Measurements from ENCODE around the gene SSC4D.
A peak's percentile ranks its signal among the peaks of the same experiment; 100 is the strongest.
"Not testable (repeated sequence)": the region's sequence is repeated elsewhere in the genome, so short reads cannot be mapped to it uniquely, and the experiment has no call there.

The SSC4D gene

DNA sequence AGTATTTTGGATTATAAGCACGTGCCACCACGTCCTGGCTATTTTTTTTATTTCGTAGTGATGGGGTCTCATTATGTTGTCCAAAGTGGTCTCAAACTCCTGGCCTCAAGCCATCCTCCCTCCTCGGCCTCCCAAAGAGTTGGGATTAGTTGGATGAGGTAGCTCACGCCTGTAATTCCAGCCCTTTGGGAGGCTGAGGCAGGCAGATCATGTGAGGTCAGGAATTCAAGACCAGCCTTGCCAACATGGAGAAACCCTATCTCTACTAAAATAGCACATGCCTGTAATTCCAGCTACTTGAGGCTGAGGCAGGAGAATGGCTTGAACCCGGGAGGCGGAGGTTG lies 28.9 kb downstream of the SSC4D start:
- no peak for DNase-seq

DNA sequence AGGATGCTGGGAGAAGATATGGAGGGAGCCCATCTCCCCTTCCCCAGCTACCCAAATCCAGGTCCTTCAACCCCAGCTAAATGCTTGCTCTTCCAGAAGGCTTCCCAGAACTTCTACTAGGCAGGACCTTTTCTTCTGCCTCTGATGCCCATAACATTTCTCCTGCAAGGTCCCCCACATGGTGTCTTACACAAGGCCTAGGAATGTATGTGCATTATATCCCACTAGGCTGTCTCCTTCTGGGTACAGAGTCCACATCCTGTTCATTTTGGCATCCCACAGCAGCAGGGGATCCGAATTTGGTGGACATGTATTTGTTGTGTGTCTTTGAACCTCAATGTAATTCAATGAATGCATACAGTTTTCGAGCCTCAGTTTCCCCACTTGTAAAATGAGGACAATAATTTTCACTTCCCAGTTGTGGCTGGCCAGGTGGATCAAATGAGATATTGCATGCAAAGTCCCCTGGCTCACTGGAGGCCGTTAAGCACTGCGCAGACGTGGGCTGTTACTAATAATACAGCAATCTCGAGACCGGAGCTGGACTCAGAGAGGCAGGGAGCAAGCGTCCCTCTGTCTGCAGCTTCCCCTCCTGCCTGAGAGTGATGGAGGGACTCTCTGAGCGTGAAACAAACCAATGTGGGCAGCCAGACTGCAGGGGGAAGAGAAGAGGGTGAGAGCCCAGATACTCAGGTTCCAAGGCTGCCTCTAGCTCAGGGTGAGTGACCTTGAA lies 32.1 kb downstream of the SSC4D start:
- no peak for DNase-seq

DNA sequence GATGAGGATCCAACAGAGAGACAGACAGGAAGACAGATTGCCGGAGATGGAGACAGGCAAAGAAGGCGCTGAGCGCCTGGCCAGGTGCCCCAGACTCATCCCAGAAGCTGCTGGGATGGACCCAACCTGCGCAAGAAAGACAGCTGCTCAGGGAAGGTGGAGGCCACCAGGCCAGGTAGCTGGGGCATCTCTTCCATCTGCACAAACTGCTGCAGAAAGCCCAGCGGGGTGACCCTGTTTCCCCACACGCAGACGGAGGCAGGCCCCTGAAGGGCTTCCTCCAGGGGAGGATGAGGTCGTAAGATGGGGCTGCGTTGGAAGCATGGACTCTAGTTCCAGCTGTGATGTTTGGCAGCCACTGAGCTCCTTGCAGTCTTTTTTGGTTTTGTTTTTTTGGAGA lies 34.2 kb downstream of the SSC4D start:
- no peak for DNase-seq

DNA sequence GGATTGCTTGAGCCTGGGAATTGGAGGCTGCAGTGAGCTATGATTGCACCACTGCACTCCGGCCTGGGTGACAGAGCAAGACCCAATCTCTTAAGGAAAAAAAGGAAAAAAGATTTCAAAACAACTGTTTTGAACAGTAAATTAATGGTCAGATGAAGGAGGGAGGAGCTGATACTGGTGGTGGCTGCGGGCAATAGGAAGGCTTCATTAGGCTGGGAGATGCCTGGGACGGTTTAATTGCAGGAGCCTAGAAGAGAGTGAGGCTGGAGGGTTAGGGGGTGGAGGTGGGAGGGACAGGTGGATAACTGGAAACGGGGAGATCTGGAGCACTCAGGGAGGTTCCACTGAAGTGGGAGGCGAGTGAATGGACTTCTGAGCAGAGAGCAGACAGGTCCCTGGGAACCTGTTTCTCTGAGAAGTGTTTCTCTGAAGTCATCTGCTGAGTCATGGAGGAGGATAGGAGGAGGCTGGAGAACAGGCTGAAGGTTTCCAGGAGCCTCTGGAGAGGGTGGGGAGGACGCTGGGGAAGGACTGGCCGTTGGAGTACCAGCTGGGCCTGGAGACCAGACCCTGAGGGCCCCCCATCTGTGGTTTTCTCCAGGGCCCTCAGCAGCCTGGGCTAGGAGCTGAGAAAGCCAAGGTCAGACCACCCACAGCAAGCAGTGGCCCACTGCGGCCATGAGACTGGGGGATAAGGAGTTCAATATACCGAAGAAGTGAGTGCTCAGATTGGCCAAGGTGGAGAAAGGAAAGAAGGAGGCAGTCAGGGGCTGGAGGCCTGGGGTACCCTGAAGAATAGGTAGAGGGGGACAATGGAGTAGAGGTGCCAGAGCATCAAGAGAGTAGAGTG lies 36.3 kb downstream of the SSC4D start:
- no peak for DNase-seq

DNA sequence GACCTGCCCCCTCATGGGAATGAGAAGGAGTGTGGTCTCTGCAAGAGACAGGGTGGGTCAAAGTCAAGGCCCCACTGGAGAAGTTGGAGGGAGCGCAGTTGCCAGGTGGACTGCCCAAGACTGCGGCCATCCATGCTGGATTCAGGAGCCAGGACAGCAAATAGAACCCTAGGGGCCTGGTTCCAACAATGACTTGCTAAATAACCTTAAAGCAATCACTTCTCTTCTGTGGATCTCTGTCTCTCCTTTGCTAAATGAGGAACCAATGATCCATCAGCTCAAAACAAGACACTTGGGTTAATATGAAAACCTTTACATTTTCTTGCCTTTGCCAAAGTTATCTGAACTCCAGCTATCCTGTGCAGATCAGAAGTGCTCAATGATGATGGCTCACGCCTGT lies 38.1 kb downstream of the SSC4D start:
- DNase-seq = no peak

DNA sequence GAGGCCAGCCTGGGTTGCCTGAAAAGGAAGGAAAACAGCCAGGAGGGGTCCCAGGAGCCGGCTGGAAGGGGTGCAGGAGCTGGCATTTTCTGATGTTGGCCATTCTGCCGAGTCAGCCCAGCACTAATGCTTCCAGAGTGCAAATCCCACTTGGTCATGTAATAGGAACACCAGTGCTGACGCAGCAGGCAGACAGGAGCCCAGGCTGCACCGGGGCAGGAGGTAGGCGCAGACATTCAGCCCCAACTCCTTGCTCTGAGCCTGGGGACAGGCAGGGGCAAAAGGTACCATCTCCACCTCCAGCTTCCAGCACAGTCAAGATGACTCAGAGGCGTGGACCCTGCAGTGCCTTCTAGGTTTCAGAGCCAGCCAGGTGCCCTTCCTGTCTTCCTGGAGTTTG lies 40.5 kb downstream of the SSC4D start:
- no peak for DNase-seq

DNA sequence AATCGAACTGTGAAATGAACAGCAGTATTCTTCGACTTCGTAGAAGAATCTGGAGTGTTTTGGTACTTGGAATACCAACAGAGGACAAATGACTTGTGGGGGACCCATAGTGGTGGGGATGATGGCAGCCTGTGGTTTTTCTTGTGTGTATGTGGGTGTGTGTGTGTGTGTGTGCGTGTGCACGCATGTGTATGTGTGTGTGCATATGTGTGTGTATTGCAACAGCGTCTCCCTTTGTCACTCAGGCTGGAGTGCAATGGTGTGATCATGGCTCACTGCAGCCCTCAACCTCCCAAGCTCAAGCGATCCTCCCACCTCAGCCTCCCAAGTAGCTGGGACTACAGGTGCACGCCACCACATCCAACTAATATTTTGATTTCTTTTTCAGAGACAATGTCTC lies 41.3 kb downstream of the SSC4D start:
- DNase-seq = no peak

DNA sequence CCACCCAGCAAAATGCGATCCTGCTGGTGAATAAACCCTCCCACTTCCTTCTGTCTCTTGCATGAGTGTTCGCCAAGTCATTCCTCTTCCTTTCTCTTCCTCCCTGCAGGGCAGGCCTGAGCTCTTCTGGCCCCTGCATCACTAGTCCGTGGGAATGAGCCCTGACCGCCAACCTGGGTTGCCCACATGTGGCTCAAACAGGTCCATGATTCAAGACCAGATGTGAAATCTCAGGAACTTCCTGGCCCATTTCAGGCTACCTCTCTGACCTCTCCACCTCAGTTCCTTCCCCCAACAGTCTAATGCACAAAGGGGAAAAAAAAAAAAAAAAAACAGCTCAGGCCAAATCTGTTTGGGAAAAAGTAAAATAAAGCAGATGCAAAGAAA lies 45.3 kb downstream of the SSC4D start:
- no peak for DNase-seq

DNA sequence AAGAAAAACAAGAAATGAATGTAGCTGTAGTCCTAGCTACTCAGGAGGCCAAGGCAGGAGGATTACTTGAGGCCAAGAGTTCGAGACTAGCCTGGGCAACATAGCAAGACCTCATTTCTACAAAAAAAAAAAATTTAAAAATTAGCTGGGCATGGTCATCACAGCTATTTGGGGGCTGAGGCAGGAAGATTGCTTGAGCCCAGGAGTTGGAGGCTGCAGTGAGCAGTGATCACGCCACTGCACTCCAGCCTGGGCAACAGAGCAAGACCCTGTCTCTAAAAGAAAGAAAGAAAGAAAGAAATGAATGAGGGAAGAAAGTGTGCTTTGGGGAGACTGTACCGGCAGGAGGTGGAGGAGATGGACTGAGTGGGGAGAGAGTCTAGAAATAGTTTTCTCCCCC lies 45.7 kb downstream of the SSC4D start:
- DNase-seq = not testable (repeated sequence)

DNA sequence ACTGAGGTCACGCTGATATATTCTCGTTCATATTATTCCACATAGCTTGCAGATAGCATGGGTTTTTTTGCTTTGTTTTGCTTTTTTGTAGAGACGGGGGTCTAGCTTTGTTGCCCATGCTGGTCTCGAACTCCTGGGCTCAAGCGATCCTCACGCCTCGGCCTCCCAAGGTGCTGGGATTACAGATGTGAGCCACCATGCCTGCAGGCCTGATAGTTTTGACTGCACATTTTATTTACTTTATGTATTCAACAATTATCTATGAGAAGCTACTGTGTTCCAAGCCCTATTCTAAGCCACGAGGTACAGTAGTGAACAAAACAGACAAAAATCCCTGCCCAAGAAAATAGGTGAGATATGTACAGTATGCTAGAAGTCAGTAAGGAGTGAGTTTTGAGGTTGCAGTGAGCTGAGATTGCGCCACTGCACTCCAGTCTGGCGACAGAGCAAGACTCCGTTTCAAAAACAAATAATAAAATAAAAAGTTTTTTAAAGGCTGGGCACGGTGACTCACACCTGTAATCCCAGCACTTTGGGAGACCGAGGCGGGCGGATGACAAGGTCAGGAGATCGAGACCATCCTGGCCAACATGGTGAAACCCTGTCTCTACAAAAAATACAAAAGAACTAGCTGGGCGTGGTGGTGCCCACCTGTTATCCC lies 49.4 kb downstream of the SSC4D start:
- DNase-seq = no peak

DNA sequence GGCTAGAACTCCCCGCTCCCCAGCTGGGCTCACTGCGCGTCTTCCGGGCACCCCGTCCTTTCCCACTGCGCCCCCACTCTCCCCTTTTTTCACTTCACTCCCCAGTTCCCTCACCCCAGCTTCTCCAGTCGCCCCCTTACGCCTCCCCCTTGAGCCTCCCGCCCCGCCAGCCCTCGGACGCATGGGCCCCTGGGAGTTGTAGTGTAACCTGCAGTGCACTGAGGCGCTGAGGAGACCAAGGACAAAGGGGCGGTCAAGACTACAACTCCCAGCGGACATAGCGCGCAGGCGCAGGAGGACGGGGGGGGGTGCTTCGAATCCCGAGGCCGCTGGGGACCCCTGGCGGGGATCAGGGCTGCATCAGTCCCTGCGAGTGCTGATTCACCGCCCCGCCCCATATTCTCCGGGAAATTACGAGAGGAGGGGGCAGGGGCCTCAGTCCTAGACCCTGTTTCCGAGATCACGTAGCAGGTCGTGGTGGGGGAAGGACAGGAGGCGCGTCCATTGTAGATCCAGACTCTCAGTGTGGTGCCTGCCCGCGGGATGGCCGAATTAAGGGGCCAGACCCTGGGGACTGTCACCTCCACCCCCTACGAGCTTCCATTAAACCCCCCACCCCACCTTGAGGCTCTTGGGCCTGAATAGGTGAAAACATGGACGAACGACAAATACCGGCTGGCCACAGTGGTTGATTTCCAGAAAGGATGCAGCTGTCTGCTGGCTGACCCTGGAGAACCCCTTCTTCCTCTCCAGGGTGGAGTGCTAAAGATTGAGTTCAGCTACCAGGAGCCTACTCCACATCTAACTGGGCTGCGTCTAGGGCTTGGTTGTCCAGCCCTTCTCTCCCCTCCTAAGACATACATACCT lies 50.2 kb downstream of the SSC4D start:
- DNase-seq = peak; percentile 91

DNA sequence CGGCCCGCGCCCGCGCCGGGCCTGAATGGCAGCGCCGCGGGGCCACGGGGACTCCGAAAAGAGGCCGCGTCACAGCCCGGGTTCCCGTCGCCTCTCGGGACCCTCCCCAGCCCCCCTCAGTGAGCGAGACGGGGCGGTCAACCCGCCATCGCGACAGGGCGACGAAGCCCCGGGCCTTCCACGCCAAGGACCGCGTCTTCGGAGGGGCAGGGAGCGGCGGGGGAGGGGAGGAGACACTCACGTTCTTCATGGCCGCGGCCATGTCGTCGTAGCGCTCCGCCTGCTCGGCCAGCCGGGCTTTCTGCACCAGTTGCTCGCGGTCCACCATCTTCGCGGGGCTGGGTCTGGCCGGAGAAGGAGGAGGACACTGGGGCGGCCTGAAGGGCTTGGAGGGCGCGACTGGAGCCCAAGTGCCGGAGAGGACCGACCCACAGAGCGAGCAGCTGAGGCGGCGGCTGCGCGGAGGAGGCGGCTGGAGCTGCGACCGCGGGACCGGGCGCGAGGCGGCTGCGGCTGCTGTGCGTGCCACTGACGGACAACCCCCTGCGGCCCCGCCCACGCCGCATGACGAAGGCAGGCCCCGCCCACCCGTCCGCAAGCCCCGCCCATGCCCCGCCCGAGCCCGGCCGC lies 50.9 kb downstream of the SSC4D start, which contains the start of gene YWHAG:
TSS of gene YWHAG (minus strand) at position 511 of the 630 bp plus-strand sequence. CDS start at position 328, 183 bp downstream.
- DNase-seq = peak; percentile 78

DNA sequence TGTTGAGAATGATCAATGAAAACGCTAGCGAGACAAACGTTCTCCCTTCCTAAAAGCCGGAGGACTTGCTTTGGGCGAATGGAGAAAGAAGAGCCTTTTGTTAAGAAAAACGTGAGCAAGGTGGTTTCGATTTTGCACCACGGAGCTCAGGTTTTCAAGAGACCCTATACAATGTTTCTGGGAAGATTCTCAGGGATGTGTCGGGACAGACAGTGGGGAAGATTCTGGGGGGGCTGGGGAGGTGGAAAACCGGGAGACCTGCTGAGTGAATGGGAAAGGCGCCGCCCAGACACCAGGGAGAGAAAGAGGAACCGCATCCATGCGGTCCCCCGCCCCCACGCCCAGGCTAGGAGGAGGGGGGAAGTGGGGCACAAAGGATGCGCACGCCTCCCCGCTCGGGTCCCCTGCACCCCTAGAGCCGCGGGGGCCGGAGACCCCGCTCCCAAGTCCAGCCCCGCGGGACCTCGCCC lies 51.5 kb downstream of the SSC4D start:
- peak; percentile 61 for DNase-seq

DNA sequence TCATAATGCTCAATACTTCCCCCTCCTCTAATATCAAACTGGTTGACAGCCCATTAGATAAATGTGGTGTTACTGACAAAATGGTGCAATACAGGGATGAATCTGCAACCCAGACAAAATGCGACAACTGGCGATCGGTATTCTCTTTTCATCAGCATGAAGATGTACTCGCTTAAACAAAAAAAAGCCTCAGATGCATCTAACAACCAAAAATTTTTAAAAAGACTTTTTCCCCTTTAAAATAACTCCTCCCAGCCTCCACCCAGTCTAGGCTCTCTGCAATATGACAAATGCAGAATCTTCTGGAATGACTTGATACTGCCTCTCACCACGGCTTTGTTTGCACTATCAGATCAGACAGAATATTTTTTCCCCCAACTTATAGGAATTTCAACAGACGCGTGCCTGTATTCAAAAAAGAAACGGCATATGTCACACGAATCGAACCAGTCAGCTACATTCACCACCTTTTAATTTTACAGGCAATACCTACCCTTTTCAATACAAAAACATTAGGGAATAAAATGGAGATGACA lies 52.0 kb downstream of the SSC4D start:
- no peak for DNase-seq

DNA sequence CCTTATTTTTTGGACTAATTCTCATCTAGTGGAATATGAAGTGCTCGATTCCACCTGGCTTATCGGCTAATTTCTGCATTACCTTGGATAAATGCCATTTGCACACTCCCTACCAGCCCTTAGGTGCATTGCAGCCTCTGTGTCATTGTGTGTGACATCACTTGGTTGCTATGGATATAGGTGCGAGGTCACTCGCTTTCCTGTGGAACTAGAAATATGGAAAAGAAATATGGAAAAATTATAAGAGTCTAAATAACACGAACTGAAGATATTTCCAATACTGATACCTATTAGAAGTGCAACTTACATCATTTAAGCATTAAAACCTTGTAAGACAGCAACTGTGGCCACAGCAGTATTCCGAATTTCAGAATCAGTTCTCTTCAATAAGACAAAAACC lies 52.7 kb downstream of the SSC4D start:
- no peak for DNase-seq

DNA sequence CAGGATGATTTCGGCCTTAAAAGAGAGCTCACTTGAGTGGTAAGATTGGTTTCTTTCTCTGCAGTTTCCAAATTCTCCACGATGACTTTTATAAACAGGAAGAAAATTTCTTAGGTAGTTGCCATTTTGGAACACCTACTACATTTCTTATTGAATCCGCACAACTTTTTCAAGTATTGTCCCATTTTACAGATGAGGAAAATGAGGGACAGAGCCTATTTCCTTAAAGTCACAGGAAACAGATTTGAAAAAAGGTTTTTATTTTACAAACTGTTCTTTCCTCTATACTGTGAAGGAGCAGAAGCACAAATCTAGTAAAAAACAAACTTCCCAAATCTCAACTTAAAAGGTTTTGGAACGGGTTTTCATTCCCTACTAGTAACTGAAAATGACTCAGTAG lies 53.4 kb downstream of the SSC4D start:
- no peak for DNase-seq

DNA sequence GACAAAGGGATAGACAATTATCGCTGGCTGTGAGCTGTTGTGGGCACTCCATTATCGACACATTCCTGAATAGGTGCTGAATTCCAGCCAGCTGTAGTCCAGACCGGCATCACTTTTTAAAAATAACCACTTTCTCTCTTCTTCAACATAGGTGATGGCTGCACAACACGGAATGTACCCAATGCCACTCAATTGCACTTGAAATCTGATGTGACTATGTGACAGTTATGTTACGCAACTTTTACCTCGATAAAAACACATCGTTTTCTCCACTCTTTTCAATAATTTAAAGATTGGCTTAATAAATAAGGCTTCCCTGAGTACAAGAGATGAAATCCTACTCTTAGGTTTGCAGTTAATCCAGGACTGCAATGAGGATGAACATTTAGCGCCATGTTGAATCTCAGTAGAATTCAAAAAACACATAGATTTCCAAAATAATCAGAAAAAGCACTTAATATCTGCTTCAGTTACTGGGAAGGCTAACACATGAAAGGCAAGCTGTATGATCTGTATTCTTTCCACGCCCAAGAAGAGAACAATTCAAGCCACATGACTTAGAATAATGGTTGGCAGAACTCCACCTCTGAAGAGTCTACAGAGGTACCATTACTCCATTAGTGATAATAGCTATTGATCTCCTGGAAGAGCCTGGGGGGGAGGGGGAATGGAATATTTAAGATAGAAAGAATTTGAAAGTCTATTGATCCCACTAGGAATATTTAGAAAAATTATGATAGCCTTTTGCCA lies 54.3 kb downstream of the SSC4D start:
- DNase-seq = no peak

DNA sequence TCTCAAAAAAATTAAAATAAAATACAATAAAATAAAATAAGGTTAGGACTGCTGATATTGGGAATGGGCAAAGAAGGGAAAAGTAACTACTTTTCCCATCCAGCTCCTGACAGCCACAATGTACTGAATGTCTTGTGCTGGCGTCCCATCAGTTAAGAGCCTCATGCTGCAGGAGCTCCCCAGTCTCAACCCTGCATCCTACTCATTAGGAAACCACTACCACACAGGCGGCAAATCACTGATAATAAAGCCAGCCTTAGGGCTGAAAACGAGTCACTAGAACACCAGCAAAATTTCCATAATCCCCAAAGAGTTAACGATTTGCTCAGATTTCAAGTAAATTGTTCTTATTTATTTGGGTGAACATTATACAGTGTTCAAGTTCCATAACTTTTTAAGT lies 55.0 kb downstream of the SSC4D start:
- DNase-seq = no peak

DNA sequence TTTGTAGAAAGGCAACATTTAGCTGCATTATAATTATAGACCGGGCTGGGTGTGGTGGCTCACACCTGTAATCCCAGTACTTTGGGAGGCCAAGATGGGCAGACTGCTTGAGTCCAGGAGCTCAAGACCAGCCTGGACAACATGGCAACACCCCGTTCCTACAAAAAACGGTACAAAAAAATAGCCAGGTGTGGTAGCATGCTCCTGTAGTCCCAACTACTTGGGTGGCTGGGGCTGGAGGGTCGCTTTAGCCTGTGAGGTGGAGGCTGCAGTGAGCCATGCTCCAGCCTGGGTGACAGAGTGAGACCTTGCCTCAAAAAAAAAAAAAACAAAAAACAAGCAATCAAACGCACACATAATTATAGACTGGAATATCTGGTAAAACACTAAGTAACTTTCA lies 55.8 kb downstream of the SSC4D start:
- no peak for DNase-seq

DNA sequence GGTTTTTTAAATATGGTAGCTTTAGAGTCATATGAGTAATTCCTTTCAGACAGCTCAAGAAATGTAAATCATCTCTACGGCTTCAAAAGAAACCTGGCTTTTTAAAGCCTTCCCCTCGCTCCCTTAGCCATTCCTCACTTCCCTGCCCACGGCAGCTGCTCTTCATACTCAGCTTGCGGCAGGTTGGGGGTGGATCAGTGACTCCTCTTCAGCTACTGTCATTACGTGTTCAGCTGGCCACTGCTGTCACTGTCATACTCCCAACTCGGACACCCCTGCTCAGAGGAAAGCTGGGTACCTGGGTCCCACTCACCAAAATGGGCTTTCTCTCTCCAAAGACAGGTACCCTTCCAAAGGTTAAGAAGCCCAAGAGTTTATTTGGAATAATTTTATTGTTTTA lies 57.3 kb downstream of the SSC4D start:
- DNase-seq = no peak

DNA sequence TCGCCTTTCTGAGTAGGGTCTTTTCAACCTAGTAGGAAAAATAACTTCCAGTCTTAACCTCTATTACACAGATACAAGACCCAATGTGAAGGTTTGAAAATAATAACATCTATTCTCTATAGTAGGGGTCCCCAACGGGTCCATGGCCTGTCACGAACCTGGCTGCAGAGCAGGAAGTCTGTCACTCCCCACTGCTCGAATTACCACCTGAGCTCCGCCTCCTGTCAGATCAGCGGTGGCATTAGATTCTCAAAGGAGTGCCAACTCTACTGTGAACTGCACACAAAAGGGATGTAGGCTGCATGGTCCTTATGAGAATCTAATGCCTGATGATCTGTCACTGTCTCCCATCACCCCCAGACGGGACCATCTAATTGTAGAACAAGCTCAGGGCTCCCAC lies 58.1 kb downstream of the SSC4D start:
- no peak for DNase-seq

All from NCI-H2107 (cell line).